HG03571 (cell line): ENCODE data around the gene DCDC2C.

Experiments
- ATAC-seq: cut with Tn5 transposase; IDR thresholded peaks from one replicate; pipeline ENCODE4 v1.9.1; 2021; ENCODE audit not compliant: unreplicated experiment

DCDC2C gene

GRCh38 chr2:3708576-3708975, 5.2 kb downstream of the DCDC2C start:
- ATAC-seq, result no peak

DNA sequence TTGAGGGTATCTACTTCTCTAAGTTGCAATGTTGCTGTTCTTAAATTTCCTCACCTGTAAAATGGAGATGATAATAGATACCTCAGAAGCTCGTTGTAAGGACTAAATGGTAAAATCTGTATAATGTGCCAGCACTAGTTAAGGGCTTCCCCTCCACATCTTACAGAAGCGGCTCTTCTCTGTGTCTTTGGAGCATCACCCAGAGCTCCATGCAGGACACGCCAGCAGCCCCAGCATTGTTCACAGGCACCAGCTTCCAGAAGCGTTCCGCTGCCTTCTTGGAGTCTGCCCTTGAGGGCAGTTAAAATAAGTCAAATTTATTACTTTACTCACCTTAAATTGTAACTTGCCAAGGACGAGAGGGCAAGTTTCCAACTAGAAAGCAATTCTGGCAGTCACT, 5.8 kb downstream of the DCDC2C start:
- no peak for ATAC-seq

DNA sequence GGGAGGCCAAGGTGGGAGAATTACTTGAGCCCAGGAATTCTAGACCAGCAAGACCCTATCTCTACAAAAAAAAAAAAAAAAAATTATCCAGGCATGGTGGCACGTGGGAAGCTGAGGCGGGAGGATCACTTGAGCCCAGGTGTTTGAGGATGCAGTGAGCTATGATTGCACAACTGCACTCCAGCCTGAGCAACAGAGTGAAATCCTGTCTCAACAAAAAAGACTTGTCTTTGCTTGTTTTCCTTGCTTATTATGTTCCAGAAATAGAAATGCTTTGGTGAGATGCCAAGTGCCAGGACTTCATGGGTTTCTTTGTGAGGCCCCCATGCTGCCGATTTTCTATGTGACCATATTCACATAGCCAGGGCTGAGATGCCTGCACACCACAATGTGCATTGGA, 9.0 kb downstream of the DCDC2C start:
- no peak for ATAC-seq

- ATAC-seq, result no peak
These were observed 9.6 kb downstream of the DCDC2C start for GRCh38 chr2:3712831-3713503.

DNA sequence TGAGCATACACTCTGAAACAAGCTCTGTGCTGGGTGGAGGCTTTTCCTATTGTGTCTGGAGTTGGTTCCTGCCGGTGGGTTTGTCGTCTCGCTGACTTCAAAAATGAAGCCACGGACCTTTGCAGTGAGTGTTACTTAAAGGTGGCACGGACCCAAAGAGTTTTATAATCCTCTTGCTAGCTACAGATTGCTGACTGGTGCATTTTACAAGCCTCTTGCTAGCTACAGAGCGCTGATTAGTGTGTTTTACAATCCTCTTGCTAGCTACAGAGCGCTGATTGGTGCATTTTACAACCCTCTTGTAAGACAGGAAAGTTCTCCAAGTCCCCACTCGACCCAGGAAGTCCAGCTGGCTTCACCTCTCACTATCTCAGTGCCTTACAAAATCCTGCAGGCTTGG, 15.3 kb downstream of the DCDC2C start:
- no peak for ATAC-seq

GRCh38 chr2:3725002-3725401, 21.6 kb downstream of the DCDC2C start:
- ATAC-seq, result no peak

- no peak for ATAC-seq
These were observed 22.3 kb downstream of the DCDC2C start for GRCh38 chr2:3725458-3726250.

DNA sequence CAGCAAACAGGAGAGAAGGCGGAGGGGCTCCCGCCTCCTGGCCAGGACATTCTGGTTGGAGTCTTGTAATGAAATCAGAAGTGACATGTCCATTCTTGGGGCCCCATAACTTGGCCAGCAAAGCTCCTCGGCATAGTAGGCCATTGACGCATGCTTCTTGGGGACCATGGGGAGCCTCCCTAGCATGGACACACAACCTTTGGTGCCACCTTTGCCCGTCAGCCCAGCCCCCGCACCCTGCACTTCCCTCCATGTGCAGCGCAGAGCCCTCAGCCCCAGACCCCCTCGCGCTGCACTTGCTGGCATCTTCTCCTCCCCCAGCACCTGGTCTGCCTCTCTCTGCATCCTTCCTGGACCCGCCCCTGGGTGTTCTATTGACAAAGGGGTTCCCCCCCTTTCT, 23.1 kb downstream of the DCDC2C start:
- no peak for ATAC-seq

DNA sequence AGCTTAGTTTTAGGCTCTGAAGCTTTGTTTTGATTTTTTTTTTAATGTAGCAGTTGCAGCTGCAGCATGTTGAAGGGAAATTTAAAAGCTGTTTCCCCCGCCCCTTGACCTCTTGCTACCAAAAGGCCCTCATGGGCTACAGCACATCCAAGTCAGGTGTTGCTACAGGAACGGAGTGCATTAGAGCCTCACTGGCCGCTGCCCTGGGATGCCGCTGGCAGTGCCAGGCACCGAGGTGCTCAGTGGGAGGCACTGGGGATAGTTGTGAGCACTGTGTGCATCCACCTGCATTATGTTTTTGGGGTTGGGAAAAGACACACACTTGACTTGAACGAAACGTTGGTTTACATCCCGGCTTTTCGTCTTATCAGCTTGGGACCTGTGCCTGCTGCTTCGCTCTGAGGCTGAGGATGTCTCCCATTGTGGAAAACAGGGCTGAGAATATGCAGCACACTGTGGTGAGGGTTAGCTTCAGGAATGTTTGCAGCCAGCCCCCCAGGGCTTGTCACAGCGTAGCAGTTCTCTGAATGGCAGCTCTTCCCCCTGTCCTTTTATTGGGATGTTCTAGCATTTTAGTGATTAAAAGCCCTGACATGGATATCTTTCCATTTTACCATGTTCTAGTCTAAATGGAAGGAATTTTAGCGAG, 24.1 kb downstream of the DCDC2C start:
- no peak for ATAC-seq

- ATAC-seq, result no peak
These were observed 25.0 kb downstream of the DCDC2C start for GRCh38 chr2:3728104-3729054.

GRCh38 chr2:3729055-3729448, 25.7 kb downstream of the DCDC2C start:
- ATAC-seq, result no peak

DNA sequence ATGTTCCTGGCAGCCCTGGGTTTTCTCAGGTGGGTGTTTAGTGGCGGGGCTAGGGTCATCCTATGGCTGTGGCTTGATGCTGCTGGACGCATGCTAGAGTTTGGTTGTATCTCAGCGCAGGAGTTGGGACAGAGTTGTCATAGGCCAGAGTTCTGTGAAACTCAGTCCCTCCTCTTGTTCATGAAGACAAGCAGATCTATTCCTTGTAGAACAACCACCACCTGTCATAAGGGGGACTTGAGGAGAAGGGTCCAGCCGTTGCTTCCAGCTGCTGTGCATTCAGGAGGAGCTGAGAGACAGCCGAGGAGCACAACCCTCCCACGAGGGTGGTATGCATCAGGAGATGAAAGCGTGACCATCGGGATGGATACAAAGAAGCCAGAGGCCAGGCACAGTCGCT, 26.4 kb downstream of the DCDC2C start:
- ATAC-seq, result no peak

DNA sequence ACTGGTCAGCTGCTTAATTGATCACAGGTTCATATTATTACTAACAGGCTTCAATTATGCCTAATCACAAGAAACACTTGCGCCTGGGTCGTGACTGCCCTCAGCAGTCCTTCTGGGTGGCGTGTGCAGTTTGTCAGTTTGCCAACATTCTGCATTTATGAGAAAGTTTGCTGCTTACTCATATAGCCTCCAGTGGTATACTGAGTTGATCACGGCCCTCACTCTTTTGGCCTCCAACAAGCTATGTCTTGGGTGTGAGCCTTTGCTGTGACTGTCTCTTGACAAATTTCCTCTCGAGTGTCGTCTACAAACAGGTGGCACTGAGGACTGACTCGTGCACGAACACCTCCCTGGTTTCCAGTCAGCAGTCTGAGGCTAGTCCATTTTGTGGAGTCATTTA, 27.3 kb downstream of the DCDC2C start:
- ATAC-seq, result no peak

GRCh38 chr2:3731829-3732228, 28.5 kb downstream of the DCDC2C start:
- no peak for ATAC-seq

GRCh38 chr2:3736112-3736511, 32.7 kb downstream of the DCDC2C start:
- no peak for ATAC-seq

DNA sequence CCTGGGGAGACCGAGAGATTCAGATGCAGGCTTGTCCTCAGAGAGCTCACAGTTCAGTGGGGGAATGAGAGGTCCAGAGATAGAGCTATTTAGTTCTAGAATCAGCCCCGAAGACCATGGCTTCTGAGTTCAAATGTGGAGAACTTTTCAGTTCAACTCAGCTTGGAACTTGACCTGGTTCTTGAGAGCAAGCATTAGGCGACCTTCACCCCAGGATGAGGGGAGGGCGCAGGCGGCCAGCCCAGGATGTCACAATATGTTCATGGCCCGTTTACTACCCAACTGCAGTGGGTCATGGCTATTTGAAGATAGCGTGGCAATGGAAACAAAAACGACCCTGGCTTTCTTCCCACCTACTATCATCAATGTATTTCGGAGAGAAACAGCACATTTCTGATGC, 33.8 kb downstream of the DCDC2C start:
- ATAC-seq, result no peak

DNA sequence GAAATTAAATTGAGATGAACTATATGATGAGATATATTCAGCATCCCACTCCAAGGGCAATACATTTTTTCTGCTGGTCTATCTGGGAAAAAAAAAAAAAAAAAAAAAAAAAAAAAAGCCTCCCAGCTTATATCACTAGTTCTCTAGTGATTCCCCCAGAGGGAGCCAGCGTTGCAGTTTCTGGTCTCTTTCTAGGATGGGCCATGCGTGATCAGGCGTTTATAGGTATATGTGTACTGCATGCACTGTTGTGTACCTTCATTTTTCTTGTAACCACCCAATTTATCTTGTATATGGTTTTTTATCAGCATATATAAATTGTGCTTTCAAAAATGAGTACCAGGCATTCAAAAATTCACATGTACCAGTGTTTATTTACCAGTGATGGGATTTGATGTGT, 35.1 kb downstream of the DCDC2C start:
- no peak for ATAC-seq

DNA sequence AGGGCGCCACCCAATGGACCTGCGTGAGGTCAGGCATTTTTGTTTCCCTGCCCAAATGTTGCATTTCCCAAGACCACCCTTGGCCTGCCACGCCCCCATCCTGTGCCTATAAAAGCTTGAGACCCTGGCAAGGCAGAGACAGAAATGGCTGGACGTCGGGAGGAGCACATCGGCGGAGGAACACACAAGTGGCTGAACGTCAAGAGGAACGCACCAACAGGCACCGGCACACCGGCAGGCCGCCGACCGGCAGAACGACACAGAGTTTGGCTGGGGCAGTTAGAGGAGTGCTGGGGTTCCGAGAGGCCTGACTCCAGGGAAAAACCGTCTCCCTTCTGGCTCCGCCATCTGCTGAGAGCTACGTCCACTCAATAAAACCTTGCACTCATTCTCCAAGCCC, 35.9 kb downstream of the DCDC2C start:
- ATAC-seq, result no peak

GRCh38 chr2:3741396-3741795, 38.0 kb downstream of the DCDC2C start:
- no peak for ATAC-seq

GRCh38 chr2:3741867-3742602, 38.7 kb downstream of the DCDC2C start:
- no peak for ATAC-seq
